Epithelial cell of proximal tubule (primary cell): Measurements from ENCODE around the gene SLC5A2. TPM values are rescaled to one million over a fixed set of nuclear protein-coding genes. Genes with fewer than 3 reads are reported as not detected.

Experiments used
- DNase-seq: peaks from one replicate; pipeline ENCODE4 v3.0.0-alpha.2; 2011; ENCODE audit warnings: low read depth
- H3K4me3 ChIP-seq: 2 replicates; pipeline ENCODE4 v1.5.1; 2011; ENCODE audit warnings: low read depth, mild to moderate bottlenecking, low read length
- total RNA-seq: library from RNA; depleted of rRNA; stranded (reverse); fragments of >200 nt; gene quantifications from 2 replicates; pipeline ENCODE4 v1.2.3, GENCODE V29; 2015
- TF ChIP-seq, protein P1 (sequence below): conservative IDR thresholded peaks from 2 replicates; pipeline ENCODE4 v1.5.1; 2012; ENCODE audit warnings: low read depth, mild to moderate bottlenecking, low read length

Gene SLC5A2
- total RNA-seq, 1 donor from 2014 or later = not detected

DNA sequence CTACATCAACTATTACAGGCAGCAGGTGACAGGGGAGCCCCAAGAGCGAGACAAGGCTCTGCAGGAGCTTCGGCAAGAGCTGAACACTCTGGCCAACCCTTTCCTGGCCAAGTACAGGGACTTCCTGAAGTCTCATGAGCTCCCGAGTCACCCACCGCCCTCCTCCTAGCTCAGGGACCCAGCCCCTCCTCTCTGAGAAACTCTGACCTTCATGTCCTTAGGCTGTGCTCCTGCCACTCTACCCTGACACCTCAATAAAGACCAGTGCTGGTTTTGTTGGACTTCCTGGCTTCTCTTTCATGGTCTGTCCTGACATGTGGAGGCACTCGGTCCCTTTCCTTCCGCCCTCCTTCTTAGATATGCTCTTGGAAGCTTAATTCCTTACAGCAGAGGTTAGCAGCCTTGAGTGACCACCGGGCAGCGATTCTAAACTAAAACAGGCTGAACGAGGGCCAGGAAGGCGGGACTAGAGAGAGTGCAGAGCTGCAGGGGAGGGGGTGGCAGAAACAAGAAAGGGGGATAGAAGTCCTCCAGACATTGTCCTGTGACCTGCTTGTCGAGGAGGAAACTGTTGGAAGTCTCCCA lies 45.7 kb downstream of the SLC5A2 start:
- DNase-seq = no peak
- TF ChIP-seq, protein P1, sequence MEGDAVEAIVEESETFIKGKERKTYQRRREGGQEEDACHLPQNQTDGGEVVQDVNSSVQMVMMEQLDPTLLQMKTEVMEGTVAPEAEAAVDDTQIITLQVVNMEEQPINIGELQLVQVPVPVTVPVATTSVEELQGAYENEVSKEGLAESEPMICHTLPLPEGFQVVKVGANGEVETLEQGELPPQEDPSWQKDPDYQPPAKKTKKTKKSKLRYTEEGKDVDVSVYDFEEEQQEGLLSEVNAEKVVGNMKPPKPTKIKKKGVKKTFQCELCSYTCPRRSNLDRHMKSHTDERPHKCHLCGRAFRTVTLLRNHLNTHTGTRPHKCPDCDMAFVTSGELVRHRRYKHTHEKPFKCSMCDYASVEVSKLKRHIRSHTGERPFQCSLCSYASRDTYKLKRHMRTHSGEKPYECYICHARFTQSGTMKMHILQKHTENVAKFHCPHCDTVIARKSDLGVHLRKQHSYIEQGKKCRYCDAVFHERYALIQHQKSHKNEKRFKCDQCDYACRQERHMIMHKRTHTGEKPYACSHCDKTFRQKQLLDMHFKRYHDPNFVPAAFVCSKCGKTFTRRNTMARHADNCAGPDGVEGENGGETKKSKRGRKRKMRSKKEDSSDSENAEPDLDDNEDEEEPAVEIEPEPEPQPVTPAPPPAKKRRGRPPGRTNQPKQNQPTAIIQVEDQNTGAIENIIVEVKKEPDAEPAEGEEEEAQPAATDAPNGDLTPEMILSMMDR = no peak
- H3K4me3 ChIP-seq = no peak overlapping the region

DNA sequence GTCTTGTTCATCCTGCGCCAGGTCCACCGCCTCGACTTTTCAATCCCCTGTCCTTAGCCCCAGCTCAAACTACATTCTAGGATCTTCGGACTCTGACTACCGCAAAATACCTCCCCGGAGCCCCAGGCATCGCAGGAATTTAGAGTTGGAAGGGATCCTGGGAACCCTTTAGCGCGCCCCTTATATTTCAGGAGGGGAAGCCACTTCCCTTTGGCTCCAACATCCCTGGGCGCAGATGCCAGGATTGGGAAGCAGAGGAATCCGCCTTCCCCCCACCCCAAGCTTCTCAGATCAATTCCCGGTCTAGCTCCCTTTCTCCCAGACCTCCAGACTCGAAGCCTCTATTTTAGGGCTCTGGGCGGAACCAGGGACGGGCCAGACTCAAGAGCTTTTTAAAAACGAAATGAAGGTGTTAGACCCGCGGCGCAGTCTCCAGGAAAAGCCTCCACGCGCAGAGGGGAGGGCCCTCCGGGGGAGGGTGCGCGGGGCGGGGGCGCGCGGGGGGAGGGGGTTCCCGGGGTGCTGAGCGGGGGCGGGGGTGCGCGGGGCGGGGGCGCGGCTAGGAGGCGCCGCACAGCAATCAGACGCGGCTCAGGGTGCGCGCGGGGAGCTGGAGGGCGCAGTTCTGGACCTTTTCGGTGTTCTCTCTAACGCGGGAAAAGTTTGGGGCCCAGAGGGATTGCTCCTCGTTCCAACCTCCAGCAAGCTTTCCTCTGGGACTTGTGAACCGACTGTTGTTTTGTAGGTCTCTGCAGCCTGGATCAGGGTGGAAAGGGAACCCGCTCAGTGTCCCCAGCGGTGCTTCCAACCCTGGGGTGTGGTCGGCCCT lies 46.4 kb downstream of the SLC5A2 start:
- H3K4me3 ChIP-seq = no peak overlapping the region
- TF ChIP-seq, protein P1 = no peak
- DNase-seq = no peak

DNA sequence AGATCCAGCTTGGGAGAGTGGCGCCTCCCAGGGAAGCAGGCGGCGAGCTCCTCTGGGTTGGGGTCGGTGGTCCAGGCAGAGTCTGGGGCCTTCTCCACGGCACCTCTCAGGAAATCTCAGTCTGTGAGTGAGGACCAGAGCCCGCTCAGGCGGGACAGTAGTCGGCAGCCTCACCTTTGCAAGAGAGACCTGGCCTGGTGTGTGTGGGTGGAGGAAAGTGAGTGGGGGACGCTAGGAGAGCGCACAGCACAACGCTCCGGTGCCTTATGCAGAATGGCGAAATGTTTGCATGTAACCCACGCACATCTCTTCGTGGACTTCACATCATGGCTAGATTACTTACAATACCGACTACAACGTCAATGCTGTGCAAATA lies 47.0 kb downstream of the SLC5A2 start:
- TF ChIP-seq, protein P1 = no peak
- no peak for DNase-seq
- H3K4me3 ChIP-seq = no peak overlapping the region

DNA sequence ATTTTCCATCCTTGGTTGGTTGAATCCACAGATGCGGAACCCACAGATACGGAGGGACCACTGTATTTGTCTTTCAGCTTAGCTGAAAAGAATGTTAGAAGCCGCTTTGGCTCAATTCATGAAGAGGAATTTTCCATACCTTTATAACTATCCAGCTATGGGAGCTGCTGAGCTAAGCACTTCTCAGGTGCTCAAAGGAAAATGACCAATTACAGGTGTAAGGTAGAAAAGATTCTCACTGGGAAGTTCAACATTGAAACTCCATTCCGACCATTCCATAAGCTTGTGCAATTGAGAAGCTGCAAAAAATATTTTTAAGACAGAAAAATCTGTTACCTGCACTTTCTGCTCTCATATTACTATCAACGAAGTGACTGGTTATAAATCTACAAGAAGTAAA lies 47.5 kb downstream of the SLC5A2 start:
- TF ChIP-seq, protein P1 = no peak
- DNase-seq = no peak

DNA sequence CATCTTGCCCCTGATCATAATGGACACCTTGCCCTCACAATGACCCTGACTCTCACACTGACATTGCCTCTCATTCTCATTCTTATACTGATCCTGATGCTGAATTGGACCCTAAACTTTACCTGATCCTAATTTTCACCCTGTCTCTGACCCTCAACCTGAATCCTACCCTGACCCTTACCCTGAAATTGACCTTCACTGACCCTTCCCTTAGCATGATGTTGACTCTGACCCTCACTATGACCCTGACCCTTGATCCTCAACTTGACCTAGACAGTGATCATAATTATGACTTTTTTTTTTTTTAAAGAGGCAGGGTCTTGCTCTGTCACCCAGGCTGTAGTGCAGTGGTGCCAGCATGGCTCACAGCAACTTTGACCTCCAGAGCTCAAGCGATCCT lies 48.2 kb downstream of the SLC5A2 start:
- H3K4me3 ChIP-seq = no peak overlapping the region
- TF ChIP-seq, protein P1 = no peak
- DNase-seq = no peak

More for the DNA sequence above, 47.5 kb downstream of the SLC5A2 start:
- H3K4me3 ChIP-seq = no peak overlapping the region

DNA sequence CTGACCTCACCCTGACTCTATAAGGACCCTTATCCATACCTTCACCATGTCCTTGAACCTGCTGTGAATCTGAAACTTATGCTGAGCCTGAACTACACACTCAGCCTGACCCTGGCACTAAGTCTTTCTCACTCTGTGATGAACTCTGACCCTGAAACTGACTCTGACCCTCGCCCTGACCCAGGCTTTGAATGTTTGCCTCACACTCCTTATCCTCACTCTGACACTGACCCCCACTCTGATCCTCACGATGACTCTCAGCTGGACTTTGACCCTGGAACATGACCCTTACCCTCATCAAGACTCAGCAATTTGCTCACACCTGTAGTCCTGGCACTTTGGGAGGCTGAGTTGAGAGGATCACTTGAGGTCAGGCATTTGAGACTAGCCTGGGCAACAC lies 49.2 kb downstream of the SLC5A2 start:
- no peak overlapping the region for H3K4me3 ChIP-seq
- no peak for DNase-seq
- TF ChIP-seq, protein P1 = no peak
